Chondrocyte (in vitro differentiated cells): Measurements from ENCODE around the gene PANK4. TPM values are rescaled to one million over a fixed set of nuclear protein-coding genes. Genes with fewer than 3 reads are reported as not detected.
"Not testable (repeated sequence)": the region's sequence is repeated elsewhere in the genome, so short reads cannot be mapped to it uniquely, and the experiment has no call there.

Source experiments
- DNase-seq: peaks from one replicate; pipeline ENCODE4 v3.0.0; 2021; ENCODE audit warnings: mixed read lengths, low spot score
- H3K27ac Mint-ChIP-seq: one replicate; pipeline ENCODE4 v1.8.0; 2021; ENCODE audit warnings: mild to moderate bottlenecking, moderate library complexity, mixed read lengths; ENCODE audit not compliant: unreplicated experiment
- H3K27me3 Mint-ChIP-seq: 2 replicates; pipeline ENCODE4 v1.8.0; 2021; ENCODE audit warnings: low read depth, mixed read lengths
- H3K36me3 Mint-ChIP-seq: 2 replicates; pipeline ENCODE4 v1.8.0; 2021; ENCODE audit warnings: low read depth, mixed read lengths
- H3K4me1 Mint-ChIP-seq: 2 replicates; pipeline ENCODE4 v1.8.0; 2021; ENCODE audit warnings: low read depth, mild to moderate bottlenecking, mixed read lengths
- H3K4me3 Mint-ChIP-seq: one replicate; pipeline ENCODE4 v1.8.0; 2021; ENCODE audit warnings: mild to moderate bottlenecking, moderate library complexity, mixed read lengths; ENCODE audit not compliant: unreplicated experiment
- H3K9me3 Mint-ChIP-seq: 2 replicates; pipeline ENCODE4 v1.8.0; 2021; ENCODE audit warnings: low read depth, mixed read lengths
- total RNA-seq: library from RNA; stranded (reverse); gene quantifications from 3 replicates; pipeline ENCODE4 v1.2.1, GENCODE V29; 2021
- TF ChIP-seq, protein P1 (sequence below): fragments of 200-600 bp; sonication (generic); IDR thresholded peaks from 2 replicates; pipeline ENCODE4 v1.5.0; 2021; ENCODE audit warnings: antibody characterized with exemption, mild to moderate bottlenecking, moderate library complexity

PANK4 gene
- total RNA-seq, 1 donor from 2014 or later: 19.6 TPM

DNA sequence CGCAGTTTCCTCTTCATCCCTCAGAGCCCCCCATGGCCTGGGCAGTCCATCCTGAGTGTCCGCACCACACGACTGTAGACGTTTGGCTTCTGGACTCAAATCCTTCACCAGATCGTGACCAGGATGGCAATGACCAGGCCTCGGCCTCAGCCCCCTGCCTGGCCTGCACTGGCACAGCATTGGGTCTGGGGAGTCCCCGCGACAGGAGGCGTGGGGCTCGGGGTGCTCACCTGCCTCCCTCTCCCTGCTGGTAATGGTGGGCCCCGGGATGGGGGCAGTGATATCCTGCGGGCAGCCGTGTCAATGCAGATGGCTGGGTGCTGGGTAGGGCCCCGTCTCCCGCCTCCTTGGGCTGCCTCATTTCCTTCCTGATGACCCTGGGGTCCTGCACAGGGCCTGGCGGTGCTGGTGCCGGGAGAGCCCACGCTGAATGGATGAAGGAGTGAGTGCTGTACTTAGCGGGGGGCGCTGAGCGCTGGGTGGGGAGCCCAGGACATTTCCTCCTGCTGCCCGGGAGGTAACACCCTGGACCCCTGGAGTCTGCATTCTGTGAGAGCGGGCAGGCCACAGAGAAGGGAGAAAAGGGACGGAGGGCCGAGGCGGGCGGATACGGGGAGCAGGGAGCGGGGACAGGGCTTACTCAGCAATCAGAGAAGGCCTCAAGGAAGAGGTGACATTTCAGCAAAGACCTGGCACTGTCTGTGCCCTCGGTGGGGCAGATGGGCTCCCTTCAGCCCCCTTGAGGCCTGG, 27.6 kb upstream of the PANK4 start:
- Mint-ChIP-seq H3K9me3 (no peaks in the 10 kb centered on the region), H3K27me3 (no peaks in the 10 kb centered on the region), H3K4me3 (no peak overlapping the region), H3K4me1 (peaks cover 12% of the 10 kb centered on the region), H3K36me3 (no peaks in the 10 kb centered on the region), H3K27ac (no peak overlapping the region)
- TF ChIP-seq, protein P1, sequence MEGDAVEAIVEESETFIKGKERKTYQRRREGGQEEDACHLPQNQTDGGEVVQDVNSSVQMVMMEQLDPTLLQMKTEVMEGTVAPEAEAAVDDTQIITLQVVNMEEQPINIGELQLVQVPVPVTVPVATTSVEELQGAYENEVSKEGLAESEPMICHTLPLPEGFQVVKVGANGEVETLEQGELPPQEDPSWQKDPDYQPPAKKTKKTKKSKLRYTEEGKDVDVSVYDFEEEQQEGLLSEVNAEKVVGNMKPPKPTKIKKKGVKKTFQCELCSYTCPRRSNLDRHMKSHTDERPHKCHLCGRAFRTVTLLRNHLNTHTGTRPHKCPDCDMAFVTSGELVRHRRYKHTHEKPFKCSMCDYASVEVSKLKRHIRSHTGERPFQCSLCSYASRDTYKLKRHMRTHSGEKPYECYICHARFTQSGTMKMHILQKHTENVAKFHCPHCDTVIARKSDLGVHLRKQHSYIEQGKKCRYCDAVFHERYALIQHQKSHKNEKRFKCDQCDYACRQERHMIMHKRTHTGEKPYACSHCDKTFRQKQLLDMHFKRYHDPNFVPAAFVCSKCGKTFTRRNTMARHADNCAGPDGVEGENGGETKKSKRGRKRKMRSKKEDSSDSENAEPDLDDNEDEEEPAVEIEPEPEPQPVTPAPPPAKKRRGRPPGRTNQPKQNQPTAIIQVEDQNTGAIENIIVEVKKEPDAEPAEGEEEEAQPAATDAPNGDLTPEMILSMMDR: no peak
- no peak for DNase-seq

DNA sequence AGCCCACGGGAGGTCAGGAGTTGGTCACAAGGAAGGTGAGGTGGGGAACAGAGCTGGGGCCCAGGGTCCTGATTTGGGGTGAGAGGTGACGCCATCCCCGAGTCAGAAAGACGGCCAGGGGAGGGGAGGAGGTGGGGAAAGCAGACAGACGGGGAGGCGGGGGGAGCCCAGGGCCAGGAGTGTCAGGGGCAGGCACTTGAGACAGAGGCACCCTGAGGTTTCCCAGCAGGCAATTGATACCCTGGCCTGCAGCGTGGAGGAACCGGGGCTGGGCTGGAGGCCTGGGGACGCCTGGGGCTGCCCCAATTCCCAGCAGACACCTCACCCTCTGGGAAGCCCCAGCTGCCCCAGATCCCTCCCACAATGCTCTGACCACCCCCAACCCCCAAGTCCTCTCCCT, 26.7 kb upstream of the PANK4 start:
- H3K4me3 Mint-ChIP-seq, DNase-seq, H3K36me3 Mint-ChIP-seq, H3K27me3 Mint-ChIP-seq, H3K27ac Mint-ChIP-seq, H3K9me3 Mint-ChIP-seq: not testable (repeated sequence)
- peaks cover 12% of the 10 kb centered on the region for H3K4me1 Mint-ChIP-seq

DNA sequence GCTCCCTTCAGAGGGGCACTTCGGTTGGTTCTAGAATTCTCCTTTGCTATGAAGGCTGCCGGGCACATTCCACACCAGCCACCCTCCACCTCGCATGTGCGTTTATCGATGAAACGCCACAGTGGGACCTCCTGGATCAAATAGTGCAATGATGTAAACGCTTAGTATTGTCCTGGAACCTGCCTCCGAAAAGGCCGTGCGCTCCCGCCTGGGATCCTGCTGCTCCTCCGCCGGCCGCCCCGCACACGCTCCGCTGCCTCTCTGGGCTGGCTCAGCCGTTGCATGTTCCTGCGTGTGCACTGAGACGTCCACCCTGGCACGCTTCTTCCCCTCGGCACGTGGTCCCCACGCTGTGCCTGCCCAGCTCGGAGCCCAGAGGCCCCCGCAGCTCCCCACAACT, 25.8 kb upstream of the PANK4 start:
- TF ChIP-seq, protein P1: no peak
- Mint-ChIP-seq H3K27me3 (no peaks in the 10 kb centered on the region), H3K4me3 (no peak overlapping the region), H3K9me3 (no peaks in the 10 kb centered on the region), H3K4me1 (peaks cover 13% of the 10 kb centered on the region), H3K36me3 (no peaks in the 10 kb centered on the region), H3K27ac (no peak overlapping the region)
- no peak for DNase-seq

DNA sequence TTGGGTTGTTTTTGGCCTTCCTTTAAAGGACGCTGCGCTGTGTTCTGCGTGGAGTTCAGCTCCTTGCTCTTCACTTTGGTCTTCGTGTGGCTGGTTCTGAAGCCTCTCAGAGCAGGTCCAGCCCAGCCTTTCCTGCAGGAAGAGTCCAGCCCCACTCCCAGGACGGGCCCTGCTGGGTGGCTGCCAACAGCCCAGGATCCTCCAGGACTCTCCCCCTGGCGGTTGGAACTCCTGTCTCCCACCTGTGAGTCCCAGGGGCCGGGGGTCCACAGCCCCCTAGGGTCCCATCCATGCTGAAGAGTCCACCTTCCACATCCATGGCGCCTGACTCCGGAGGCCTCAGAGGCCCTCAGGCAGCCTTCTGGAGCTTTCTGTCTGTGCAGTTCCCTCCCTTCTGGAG, 25.1 kb upstream of the PANK4 start:
- not testable (repeated sequence) for H3K27ac Mint-ChIP-seq, H3K4me3 Mint-ChIP-seq, H3K36me3 Mint-ChIP-seq, DNase-seq, H3K9me3 Mint-ChIP-seq, H3K27me3 Mint-ChIP-seq
- peaks cover 16% of the 10 kb centered on the region for H3K4me1 Mint-ChIP-seq

DNA sequence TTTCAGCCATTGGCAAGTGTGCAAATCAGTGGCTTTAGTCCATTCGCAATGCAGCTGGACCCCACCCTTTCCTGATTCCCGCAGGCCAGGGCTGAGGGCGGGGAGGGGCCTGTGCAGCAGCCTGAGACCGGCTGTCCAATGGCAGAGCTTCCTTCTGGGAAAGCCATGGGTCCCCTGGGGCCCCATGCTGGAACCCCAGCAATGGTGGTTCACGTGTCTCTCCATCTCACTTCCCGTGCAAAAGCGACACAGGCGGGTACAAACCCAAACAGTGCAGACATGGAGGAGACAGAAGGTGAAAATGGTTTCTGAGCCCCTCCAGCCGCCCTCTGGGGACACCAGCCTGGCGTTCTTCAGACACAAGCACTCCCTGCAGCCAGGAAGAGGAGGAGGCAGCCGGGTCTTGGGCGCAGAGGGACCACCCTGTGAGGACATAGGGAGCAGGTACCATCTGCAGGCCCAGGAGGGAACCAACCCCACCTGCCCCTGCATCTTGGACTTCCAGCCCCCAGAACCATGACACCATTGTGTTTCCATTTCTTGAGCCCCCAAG, 24.0 kb upstream of the PANK4 start:
- H3K27ac Mint-ChIP-seq, H3K4me3 Mint-ChIP-seq, DNase-seq, H3K9me3 Mint-ChIP-seq, H3K4me1 Mint-ChIP-seq, H3K27me3 Mint-ChIP-seq, H3K36me3 Mint-ChIP-seq: not testable (repeated sequence)

DNA sequence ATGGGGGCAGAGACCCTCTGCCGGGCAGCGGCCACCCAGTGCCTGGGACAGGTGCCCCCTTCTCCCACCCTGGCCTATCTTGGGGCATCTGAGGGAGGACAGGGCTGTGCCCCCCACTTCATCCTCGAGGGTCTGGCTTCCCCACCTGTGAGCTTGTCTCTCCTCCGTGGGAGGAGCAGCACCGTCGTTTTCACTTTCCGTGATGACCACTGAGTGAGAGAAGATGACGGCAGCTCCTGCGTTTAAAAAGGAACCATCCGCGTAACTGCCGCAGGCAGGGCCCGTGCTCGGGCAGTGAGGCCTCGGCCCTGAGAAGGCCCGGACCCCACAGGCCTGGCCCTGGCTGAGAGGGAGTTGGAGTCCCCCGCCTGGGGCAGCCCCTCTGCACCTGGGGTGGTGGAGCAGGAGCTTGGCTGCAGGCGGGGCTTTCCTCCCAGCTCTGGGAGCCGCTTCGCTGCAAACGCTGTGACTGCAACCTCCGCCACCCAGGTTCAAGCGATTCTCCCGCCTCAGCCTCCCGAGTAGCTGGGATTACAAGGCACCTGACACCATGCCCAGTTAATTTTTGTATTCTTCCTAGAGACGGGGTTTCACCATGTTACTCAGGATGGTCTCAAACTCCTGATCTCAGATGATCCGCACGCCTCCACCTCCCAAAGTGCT, 23.1 kb upstream of the PANK4 start:
- not testable (repeated sequence) for H3K27me3 Mint-ChIP-seq, H3K36me3 Mint-ChIP-seq, H3K27ac Mint-ChIP-seq, H3K4me1 Mint-ChIP-seq, H3K9me3 Mint-ChIP-seq, DNase-seq, H3K4me3 Mint-ChIP-seq

DNA sequence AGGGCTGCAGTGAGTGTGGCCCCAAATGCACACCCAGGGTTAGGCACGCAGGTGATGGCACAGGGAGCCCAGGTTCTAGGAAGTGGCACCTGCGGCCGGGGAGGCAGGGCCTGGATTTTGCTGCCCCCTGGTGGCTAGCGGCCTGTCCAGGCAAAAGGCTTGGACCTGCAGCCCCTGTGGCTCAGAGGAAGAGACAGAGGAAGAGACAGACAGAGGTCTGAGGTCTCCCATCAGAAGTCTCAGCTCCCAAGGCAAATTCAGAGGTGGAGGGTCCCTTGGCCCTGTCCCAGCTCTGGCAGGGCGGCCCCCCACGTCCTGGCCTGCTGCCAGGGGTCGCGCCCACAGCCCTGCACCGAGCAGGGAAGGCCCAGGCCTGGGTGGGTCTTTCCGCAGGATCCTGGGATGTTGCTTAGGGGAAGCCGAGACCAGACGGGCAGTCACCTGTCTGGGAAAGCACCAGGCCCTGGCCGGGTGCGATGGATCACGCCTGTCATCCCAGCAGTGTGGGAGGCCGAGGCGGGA, 21.7 kb upstream of the PANK4 start:
- H3K4me1 Mint-ChIP-seq: peaks cover 6% of the 10 kb centered on the region
- DNase-seq: no peak
- H3K9me3 Mint-ChIP-seq: no peaks in the 10 kb centered on the region
- no peaks in the 10 kb centered on the region for H3K36me3 Mint-ChIP-seq
- no peak overlapping the region for H3K27ac Mint-ChIP-seq
- H3K4me3 Mint-ChIP-seq: no peak overlapping the region
- TF ChIP-seq, protein P1: peak; percentile 95
- no peaks in the 10 kb centered on the region for H3K27me3 Mint-ChIP-seq
